ENCODE measurements around the gene C2orf68.
A peak's percentile ranks its signal among the peaks of the same experiment; 100 is the strongest.

Gene C2orf68

GRCh38 chr2:85589982-85590791, 21.7 kb downstream of the C2orf68 start:
- DNase-seq = peak in 2 of 42 donors; percentile 11 to 41
- intact Hi-C loops (cut with DNase I) = no loop called here

DNA sequence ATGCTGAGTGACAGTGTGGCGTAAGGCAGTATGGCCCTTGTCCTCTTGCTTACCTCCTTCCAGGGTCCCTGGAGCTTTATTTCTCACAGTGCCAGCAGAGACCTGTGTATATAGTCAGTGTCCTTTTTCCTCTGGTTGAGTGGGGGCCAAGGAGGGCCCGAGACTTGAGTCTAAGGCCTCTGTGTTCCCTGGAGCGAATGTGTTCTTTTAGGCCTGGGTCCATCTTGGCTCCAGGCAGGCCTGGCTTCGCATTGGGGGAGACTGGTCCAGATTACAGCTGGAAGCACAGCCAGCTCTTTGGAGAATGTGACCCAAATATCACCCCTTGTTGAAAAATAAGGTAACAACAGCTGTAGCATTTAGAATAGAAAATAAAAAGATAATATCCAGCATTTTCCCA, 22.7 kb downstream of the C2orf68 start:
- intact Hi-C loops (cut with DNase I) = no loop called here
- peak in 3 of 42 donors; percentile 33 to 45 (median 42) for DNase-seq

DNA sequence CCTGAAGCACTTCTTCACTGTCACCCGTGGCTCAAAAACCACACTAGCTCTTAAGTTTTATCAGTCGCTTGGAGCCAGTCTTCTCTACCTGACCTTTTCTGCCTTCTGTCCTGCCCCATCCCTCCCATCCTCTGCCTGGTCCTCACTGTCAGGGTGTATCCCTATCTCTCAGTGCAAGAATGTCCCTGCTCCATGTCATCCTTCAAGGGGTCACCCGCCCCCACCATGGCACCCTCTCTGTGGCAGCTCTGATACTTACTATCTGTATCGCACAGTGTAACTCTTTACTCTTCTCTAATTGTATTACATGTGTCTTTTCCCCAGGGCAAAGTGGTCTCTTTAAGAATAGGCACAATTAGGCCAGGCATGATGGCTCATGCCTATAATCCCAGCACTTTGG, 23.2 kb downstream of the C2orf68 start:
- DNase-seq = no peak
- intact Hi-C loops (cut with DNase I) = no loop called here

DNA sequence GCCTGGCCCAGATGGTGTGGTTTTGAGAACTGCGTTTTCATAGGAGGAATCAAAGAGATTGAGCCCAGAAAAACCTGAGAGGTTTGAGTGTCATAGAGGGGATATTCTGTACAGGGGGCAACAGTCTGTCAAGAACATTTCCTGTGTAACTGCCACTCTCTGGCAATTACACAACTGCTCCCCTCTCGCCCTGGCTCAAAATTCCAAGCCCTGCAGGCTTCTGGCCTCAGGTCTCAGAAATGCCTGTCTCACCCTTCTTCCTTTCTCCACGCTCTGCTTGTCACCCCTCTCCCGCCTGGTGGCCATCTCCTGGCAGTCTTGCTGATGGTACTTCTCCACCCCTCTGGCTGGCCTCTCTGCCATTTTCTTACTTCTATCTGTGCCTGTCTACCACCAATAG, 23.6 kb downstream of the C2orf68 start:
- no peak for DNase-seq
- intact Hi-C loops (cut with DNase I) = no loop called here

DNA sequence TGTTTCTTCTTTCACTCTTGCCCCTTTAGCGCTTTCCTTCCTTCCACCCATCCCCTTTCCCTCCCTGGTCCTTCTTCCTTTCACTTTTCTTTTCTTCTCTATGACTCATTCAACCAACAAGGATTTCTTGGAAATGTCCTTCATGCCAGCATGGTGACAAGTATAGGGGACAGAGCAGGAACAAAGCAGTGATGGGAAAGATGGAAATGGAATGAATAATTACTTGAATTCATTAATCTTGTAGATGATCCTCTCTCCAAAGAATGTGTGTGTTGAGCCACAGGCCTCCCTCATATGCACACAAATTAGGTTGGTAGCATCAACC, 26.1 kb downstream of the C2orf68 start:
- intact Hi-C loops (cut with DNase I) = no loop called here
- no peak for DNase-seq

- intact Hi-C loops (cut with DNase I) = no loop called here
- DNase-seq = no peak
Measured at GRCh38 chr2:85584857-85585780, 26.7 kb downstream of the C2orf68 start.

- DNase-seq = peak in 9 of 42 donors; percentile 17 to 56 (median 39)
- intact Hi-C loops (cut with DNase I) = no loop called here
Measured at GRCh38 chr2:85584354-85584856, 27.5 kb downstream of the C2orf68 start, which contains the start of gene VAMP5. Gene VAMP5, plus strand, starts transcription at chr2:85584431. Its CDS starts 60 bp downstream, at chr2:85584491.

DNA sequence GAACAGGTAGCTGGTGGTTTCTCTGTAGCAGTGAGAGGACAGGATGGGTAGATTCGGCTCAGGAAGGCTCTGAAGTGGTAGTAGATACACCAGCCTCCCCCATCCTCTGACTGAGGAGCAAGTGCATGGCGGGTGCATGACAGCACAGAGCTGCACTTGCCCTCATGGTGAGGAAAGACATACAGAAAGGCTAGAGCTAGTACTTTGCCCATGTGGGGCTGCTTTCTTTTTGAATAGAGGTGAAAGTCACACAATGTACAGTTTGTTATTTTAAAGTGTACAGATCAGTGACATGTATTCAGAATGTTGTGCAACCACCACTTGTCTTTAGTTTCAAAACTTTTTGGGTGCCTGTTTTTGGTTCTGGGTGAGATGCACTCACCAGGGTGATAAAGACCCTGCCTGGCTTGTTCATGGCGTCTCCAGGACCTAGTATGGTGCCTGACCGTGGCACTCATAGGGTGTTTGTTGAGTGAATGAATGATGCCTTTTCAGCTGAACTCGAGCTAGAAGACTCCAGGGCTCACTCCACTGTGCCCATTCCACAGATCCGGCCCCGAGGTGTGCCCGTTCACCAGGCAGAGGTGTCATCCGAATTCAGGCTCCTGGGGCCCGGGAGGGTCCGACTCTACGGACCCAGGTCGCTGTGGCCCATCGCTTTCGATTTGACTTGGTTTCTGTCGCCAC, 28.1 kb downstream of the C2orf68 start:
- DNase-seq = no peak
- intact Hi-C loops (cut with DNase I) = no loop called here

- peak in 17 of 42 donors; percentile 22 to 75 (median 48) for DNase-seq
- intact Hi-C loops (cut with DNase I) = no loop called here
Measured at GRCh38 chr2:85582492-85582891, 29.4 kb downstream of the C2orf68 start.

DNA sequence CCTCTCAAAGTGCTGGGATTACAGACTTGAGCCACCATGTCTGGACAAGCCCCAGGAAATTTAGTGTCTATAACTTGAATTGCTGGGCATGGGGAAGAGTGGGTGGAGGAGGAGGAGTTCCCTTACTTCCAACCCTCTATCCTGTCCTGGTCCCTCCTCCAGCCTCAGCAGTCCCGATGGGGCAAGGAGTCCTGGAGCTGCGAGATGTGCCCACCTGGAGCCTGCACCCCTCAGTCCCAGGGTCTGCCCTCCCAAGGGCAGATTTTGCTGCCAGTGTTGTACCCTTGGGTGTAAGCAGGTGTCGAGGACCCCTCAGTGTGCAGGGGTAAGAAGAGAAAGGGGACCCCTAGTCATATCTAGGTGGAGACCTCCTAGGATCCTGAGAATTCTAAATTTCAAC, 31.7 kb downstream of the C2orf68 start:
- intact Hi-C loops (cut with DNase I) = no loop called here
- DNase-seq = no peak

DNA sequence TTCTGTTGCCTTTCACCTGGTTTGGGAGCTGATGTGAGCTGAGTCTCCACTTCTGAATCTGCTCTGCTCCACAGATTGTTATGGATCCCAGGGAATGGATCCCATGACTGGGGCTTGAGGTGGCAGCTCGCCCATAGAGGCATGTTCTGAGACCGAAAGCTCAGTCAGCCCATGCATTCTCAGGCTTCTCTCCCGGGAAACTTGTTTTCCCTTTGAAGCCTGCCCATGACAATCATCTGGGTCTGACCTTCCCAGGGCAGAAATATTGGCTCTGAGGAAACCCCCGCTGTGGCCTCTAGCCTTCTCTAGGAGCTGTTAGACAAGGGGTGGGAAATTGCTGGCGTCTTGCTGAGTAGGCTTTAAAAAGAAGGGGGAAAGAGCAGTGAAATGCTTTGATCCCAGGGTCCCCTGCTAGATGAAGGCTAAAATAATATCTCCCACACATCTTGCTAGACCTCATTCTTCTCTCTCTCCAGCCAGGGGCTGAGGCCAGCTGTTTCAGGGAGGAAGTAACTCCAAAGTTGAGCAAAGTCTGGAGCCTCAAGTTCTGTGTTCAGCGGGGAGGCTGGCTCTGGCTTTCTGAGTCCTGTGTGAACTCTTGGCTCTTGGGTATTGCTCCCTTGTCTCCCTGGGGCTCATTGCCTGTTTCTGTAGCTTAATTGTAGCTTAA, 32.5 kb downstream of the C2orf68 start:
- peak in 2 of 42 donors; percentile 26 to 31 for DNase-seq
- intact Hi-C loops (cut with DNase I) = no loop called here

DNA sequence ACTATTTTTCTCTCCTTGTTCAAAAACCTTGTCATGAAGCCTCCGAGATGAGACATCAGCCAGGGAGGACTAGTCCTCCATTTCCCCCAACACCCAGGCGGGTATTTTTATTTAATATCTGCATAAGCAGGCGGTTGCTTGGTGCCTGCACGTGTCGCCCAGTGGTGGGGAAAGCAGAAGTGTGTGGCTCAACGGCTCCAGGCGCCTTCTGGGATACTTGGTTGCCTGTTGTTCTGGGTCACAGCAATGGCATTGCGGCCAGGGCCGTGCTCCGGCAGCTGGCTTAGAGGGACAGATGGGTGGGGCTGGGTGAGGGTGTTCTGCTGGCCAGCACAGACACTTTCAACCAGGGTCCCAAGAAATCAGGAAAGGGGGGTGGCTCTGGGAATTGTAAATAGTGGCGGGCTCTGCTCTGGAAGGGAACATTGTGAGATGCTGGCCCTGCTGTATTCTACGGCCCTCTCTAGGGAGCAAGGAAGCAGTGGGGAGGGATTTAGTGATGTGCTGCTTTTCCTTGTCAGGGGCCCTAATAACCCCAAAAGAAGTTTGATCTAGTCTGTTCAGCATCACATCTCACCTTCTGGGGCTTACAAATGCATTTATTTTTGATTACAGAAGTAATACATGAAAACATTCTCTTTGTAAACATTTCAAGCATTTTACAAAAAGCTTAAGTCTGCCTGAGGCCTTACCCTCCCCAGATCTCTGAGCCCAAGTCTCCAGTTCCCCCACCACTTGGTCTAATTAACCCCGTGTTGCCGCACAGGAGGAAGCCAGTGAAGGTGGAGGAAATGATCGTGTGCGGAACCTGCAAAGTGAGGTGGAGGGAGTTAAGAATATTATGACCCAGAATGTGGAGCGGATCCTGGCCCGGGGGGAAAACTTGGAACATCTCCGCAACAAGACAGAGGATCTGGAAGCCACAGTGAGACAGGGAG, 33.4 kb downstream of the C2orf68 start:
- intact Hi-C loops (cut with DNase I) = no loop called here
- peak in 10 of 42 donors; percentile 6 to 59 (median 37) for DNase-seq

DNA sequence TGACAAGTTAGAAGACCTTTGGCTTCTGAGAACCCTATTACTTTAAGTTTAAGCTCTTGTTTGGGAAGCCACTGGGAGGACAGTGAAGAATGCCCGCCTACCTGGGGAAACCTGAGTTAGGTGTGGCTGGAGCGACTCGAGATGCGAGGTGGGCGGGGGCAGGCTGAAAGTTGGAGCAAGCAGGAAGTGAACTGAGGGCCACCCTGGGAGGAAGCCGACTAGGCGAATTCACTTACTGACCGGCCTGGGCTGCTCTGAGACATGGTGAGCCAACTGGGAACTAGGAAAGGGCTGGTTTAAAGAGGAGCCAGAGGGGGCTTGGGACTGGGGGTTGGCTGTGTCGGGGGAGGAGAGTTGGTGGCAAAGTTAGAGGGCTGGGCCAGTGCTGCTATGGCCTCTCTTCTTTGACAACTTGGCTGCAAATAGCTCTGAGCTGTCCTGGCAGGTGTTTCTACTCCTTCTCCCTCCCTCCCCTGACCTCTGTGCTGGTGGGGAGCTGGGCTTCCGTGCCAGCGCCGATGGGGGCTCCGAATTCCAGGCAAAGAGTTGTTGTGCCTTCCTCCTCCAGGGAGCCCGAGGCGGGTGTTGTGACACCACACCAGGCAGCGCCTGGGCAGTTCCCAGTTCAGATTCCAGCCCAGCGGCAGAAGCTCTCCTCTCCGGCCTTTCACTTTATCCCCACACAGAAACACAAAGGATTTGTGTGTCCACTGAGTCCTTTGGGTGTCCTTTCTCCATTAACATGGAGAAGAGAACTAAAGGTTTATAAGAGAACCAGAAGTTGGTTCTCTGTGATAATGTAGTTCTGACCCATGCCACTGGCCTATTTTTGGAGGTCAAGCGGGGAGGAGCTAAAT, 34.3 kb downstream of the C2orf68 start, which contains the start of gene VAMP8:
VAMP8 (plus strand) TSS at position 201 of the 857 bp plus-strand sequence; CDS start at position 262, 61 bp downstream.
- intact Hi-C loops (cut with DNase I) = no loop called here
- DNase-seq = peak in 3 of 42 donors; percentile 26 to 53 (median 42)

DNA sequence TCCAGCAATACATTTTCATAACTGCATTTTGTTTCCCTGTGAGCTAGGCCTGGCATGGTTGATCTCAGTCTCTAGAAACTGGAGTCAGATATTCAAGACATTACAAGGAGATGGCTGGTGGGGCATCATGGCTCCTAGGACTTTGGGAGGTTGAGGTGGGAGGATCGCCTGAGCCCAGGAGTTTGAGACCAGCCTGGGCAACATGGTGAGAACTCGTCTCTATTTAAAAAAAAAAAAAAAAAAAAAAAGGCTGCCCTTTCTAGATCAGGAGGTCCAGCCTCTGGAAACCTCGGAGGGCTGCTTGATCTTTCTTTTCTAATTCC, 34.8 kb downstream of the C2orf68 start:
- intact Hi-C loops (cut with DNase I) = no loop called here
- DNase-seq = no peak

- no peak for DNase-seq
- intact Hi-C loops (cut with DNase I) = no loop called here
Measured at GRCh38 chr2:85575739-85576138, 36.1 kb downstream of the C2orf68 start.

DNA sequence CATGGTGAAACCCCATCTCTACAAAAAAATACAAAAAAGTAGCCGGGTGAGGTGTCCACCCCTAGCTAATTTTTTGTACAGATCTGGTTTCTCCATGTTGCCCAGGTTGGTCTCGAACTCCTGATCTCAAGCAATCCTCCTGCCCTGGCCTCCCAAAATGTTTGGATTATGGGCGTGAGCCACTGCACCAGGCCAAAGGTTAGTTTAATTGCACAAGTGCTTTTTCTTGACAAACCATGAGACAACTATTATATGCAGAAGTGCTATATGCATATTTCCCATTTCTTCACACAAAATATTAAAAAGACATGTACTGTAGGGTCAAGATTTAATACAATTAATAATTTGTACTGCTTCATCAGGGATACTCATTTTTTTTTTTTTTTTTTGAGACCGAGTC, 45.6 kb downstream of the C2orf68 start:
- no peak for DNase-seq
- intact Hi-C loops (cut with DNase I) = no loop called here

DNA sequence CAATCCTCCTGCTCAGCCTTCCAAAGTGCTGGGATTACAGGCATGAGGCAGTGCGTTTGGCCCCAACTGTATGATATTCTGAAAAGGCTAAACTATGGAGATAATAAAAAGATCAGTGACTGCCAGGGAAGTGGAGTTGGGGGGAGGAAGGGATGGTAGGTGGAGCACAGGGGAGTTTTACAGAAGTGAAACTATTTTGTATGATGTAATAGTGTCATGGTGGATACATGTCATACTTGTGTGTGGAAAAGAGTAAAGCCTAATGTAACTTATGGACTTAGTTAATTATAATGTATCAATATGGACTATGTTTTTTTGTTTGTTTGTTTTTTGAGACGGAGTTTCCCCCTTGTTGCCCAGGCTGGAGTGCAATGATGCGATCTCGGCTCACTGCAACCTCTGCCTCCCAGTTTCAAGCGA, 47.7 kb downstream of the C2orf68 start:
- DNase-seq = no peak
- intact Hi-C loops (cut with DNase I) = loop anchor here (5.0 kb wide), 1 partner anchor 33 kb away; the partner anchor contains the start of gene RNF181
